Neutrophil (primary cell): ENCODE results near the gene CABCOCO1.
"Not testable (repeated sequence)": the region's sequence is repeated elsewhere in the genome, so short reads cannot be mapped to it uniquely, and the experiment has no call there.

Source experiments
- H3K27ac ChIP-seq: fragments of 200-600 bp; sonication (generic); 2 replicates; pipeline ENCODE4 v1.5.1; 2016; ENCODE audit warnings: mild to moderate bottlenecking, moderate library complexity
- H3K27me3 ChIP-seq: fragments of 200-600 bp; sonication (generic); 2 replicates; pipeline ENCODE4 v1.6.0; 2016; ENCODE audit warnings: mild to moderate bottlenecking
- H3K36me3 ChIP-seq: fragments of 200-600 bp; sonication (generic); 2 replicates; pipeline ENCODE4 v1.5.1; 2017
- H3K4me1 ChIP-seq, 2 experiments: fragments of 200-600 bp in 1 of 2; sonication (generic) in 1 of 2; 1 replicate in 1 of 2; 2 replicates in 1 of 2; pipeline versions ENCODE4 v1.5.1 to v1.6.1; 2013 to 2016; ENCODE audit warnings: low read depth in 1 of 2, low read length in 1 of 2, mild to moderate bottlenecking in 1 of 2, moderate library complexity in 1 of 2; ENCODE audit not compliant: control insufficient read depth in 1 of 2, insufficient read depth in 1 of 2
- H3K4me3 ChIP-seq, 2 experiments: fragments of 200-600 bp in 1 of 2; sonication (generic) in 1 of 2; 1 replicate in 1 of 2; 2 replicates in 1 of 2; pipeline ENCODE4 v1.5.1; 2013 to 2016; ENCODE audit warnings: low read depth in 1 of 2, low read length in 1 of 2, mild to moderate bottlenecking in 1 of 2, moderate library complexity in 1 of 2
- H3K9me3 ChIP-seq: fragments of 200-600 bp; sonication (generic); 2 replicates; pipeline ENCODE4 v1.5.1; 2016
- CTCF ChIP-seq: fragments of 200-600 bp; sonication (generic); IDR thresholded peaks from 2 replicates; pipeline ENCODE4 v1.5.1; 2016; ENCODE audit warnings: antibody characterized with exemption

The CABCOCO1 gene

GRCh38 chr10:61732629-61733278 lies 70.0 kb downstream of the CABCOCO1 start:
- no peak overlapping the region for H3K4me3 ChIP-seq
- TF ChIP-seq CTCF, result no peak
- H3K36me3 ChIP-seq, result no peaks in the 10 kb centered on the region
- no peaks in the 10 kb centered on the region for H3K9me3 ChIP-seq
- H3K27ac ChIP-seq, result no peak overlapping the region
- no peaks in the 10 kb centered on the region for H3K27me3 ChIP-seq
- H3K4me1 ChIP-seq, result no peaks in the 10 kb centered on the region

- no peaks in the 10 kb centered on the region for H3K36me3 ChIP-seq
- H3K27ac ChIP-seq, result no peak overlapping the region
- no peaks in the 10 kb centered on the region for H3K27me3 ChIP-seq
- TF ChIP-seq CTCF, result no peak
- no peak overlapping the region for H3K4me3 ChIP-seq
- H3K4me1 ChIP-seq, result no peaks in the 10 kb centered on the region
- H3K9me3 ChIP-seq, result no peaks in the 10 kb centered on the region
Measured at GRCh38 chr10:61733358-61733940, 70.7 kb downstream of the CABCOCO1 start.

GRCh38 chr10:61735882-61736281 lies 73.2 kb downstream of the CABCOCO1 start:
- no peak overlapping the region for H3K4me3 ChIP-seq
- no peaks in the 10 kb centered on the region for H3K9me3 ChIP-seq
- H3K27ac ChIP-seq, result no peak overlapping the region
- H3K36me3 ChIP-seq, result no peaks in the 10 kb centered on the region
- TF ChIP-seq CTCF, result no peak
- no peaks in the 10 kb centered on the region for H3K4me1 ChIP-seq
- H3K27me3 ChIP-seq, result no peaks in the 10 kb centered on the region

- H3K4me3 ChIP-seq, H3K27ac ChIP-seq, H3K4me1 ChIP-seq, H3K9me3 ChIP-seq, H3K27me3 ChIP-seq, H3K36me3 ChIP-seq: not testable (repeated sequence)
Measured at GRCh38 chr10:61737455-61737854, 74.7 kb downstream of the CABCOCO1 start.

- Histone ChIP-seq H3K27me3 (no peaks in the 10 kb centered on the region), H3K27ac (no peak overlapping the region), H3K9me3 (no peaks in the 10 kb centered on the region), H3K4me1 (no peaks in the 10 kb centered on the region), H3K36me3 (no peaks in the 10 kb centered on the region), H3K4me3 (no peak overlapping the region)
- TF ChIP-seq CTCF, result no peak
Measured at GRCh38 chr10:61742812-61743211, 80.1 kb downstream of the CABCOCO1 start.

GRCh38 chr10:61744469-61744868 lies 81.7 kb downstream of the CABCOCO1 start:
- Histone ChIP-seq H3K9me3 (no peaks in the 10 kb centered on the region), H3K36me3 (no peaks in the 10 kb centered on the region), H3K4me1 (no peaks in the 10 kb centered on the region), H3K4me3 (no peak overlapping the region), H3K27ac (no peak overlapping the region), H3K27me3 (no peaks in the 10 kb centered on the region)
- no peak for TF ChIP-seq CTCF
